NCI-H69 (cell line): ENCODE results near the gene MGLL.
A peak's percentile ranks its signal among the peaks of the same experiment; 100 is the strongest.

Source experiments
- DNase-seq: peaks from one replicate; lab custom pipeline; 2025; lab: John Stamatoyannopoulos, UW

MGLL gene

GRCh38 chr3:127814325-127814781 is 8.0 kb downstream of the MGLL start:
- DNase-seq: no peak

- no peak for DNase-seq
These were observed 10.2 kb downstream of the MGLL start for GRCh38 chr3:127812151-127812550.

GRCh38 chr3:127811717-127812116 is 10.6 kb downstream of the MGLL start:
- DNase-seq: no peak

- DNase-seq: no peak
These were observed 12.7 kb downstream of the MGLL start for GRCh38 chr3:127809611-127810010.

- no peak for DNase-seq
These were observed 13.1 kb downstream of the MGLL start for GRCh38 chr3:127809211-127809610.

- no peak for DNase-seq
These were observed 14.1 kb downstream of the MGLL start for GRCh38 chr3:127808197-127808596.

GRCh38 chr3:127805026-127805753 is 17.1 kb downstream of the MGLL start:
- DNase-seq: no peak

- DNase-seq: no peak
These were observed 18.2 kb downstream of the MGLL start for GRCh38 chr3:127804141-127804540.

- peak; percentile 5 for DNase-seq
These were observed 18.7 kb downstream of the MGLL start for GRCh38 chr3:127803619-127804018.

GRCh38 chr3:127802606-127803005 is 19.7 kb downstream of the MGLL start:
- DNase-seq: no peak

- DNase-seq: no peak
These were observed 20.5 kb downstream of the MGLL start for GRCh38 chr3:127801731-127802313.

- DNase-seq: no peak
These were observed 21.8 kb downstream of the MGLL start for GRCh38 chr3:127800508-127800907.

GRCh38 chr3:127799476-127800222 is 22.7 kb downstream of the MGLL start:
- no peak for DNase-seq

- DNase-seq: no peak
These were observed 23.6 kb downstream of the MGLL start for GRCh38 chr3:127798716-127799115.

GRCh38 chr3:127796831-127797150 is 25.5 kb downstream of the MGLL start:
- peak; percentile 36 for DNase-seq

GRCh38 chr3:127796045-127796830 is 26.1 kb downstream of the MGLL start:
- no peak for DNase-seq

GRCh38 chr3:127794972-127795371 is 27.3 kb downstream of the MGLL start:
- no peak for DNase-seq

GRCh38 chr3:127794402-127794801 is 27.9 kb downstream of the MGLL start:
- DNase-seq: no peak

- peak; percentile 19 for DNase-seq
These were observed 29.6 kb downstream of the MGLL start for GRCh38 chr3:127792541-127793292.

GRCh38 chr3:127791221-127791913 is 30.9 kb downstream of the MGLL start:
- peak; percentile 90 for DNase-seq

- no peak for DNase-seq
These were observed 31.5 kb downstream of the MGLL start for GRCh38 chr3:127790882-127791183.
